HepG2 (cell line): ENCODE data around the gene LIN7A. TPM values are rescaled to one million over a fixed set of nuclear protein-coding genes. Genes with fewer than 3 reads are reported as not detected.
A peak's percentile ranks its signal among the peaks of the same experiment; 100 is the strongest.

Experiments used
- ATF3 ChIP-seq: sonication (generic); formaldehyde crosslinking; IDR thresholded peaks from 2 replicates; pipeline ENCODE4 v1.4.0; 2020; ENCODE audit warnings: missing genetic modification reagents
- ATF7 ChIP-seq, 2 experiments: fragments of 450-650 bp in 1 of 2; sonication (generic) in 1 of 2; formaldehyde crosslinking in 1 of 2; IDR thresholded peaks; 2 replicates each; pipeline versions ENCODE4 v1.4.0 to v1.6.1; 2016 to 2020; ENCODE audit warnings: antibody characterized with exemption in 1 of 2, mild to moderate bottlenecking in 1 of 2, missing genetic modification reagents in 1 of 2
- CAMTA2 ChIP-seq: sonication (generic); formaldehyde crosslinking; IDR thresholded peaks from 2 replicates; pipeline ENCODE4 v1.4.0; 2020; ENCODE audit warnings: mild to moderate bottlenecking, missing genetic modification reagents, borderline replicate concordance
- CENPT ChIP-seq: sonication (generic); formaldehyde crosslinking; IDR thresholded peaks from 2 replicates; pipeline ENCODE4 v1.8.0; 2022; ENCODE audit warnings: low read depth, mild to moderate bottlenecking, moderate library complexity, missing genetic modification reagents
- FOXK1 ChIP-seq: sonication (generic); formaldehyde crosslinking; IDR thresholded peaks from 2 replicates; pipeline ENCODE4 v1.4.0; 2020; ENCODE audit warnings: low read depth, missing genetic modification reagents, borderline replicate concordance
- HOXD1 ChIP-seq: sonication (generic); formaldehyde crosslinking; IDR thresholded peaks from 2 replicates; pipeline ENCODE4 v1.5.0; 2020; ENCODE audit warnings: missing genetic modification reagents
- KDM1A ChIP-seq: IDR thresholded peaks from 2 replicates; pipeline ENCODE4 v1.6.1; 2016; ENCODE audit warnings: missing compliant biosample characterization
- MBNL3 ChIP-seq: fragments of 250-450 bp; sonication (Bioruptor Pico); conservative IDR thresholded peaks from 2 replicates; pipeline ENCODE4 v1.8.0; 2022; ENCODE audit warnings: mild to moderate bottlenecking, inconsistent platforms
- NFAT5 ChIP-seq: sonication (generic); formaldehyde crosslinking; IDR thresholded peaks from 2 replicates; pipeline ENCODE4 v1.4.0; 2020; ENCODE audit warnings: missing genetic modification reagents
- PAWR ChIP-seq: sonication (generic); formaldehyde crosslinking; IDR thresholded peaks from 2 replicates; pipeline ENCODE4 v1.4.0; 2020; ENCODE audit warnings: missing genetic modification reagents, mild to moderate bottlenecking, borderline replicate concordance
- PITX1 ChIP-seq: sonication (generic); formaldehyde crosslinking; IDR thresholded peaks from 2 replicates; pipeline ENCODE4 v1.5.1; 2020; ENCODE audit warnings: mild to moderate bottlenecking, missing genetic modification reagents
- PLRG1 ChIP-seq: fragments of 450-650 bp; conservative IDR thresholded peaks from 2 replicates; pipeline ENCODE4 v1.6.1; 2016
- SNAI1 ChIP-seq: sonication (generic); formaldehyde crosslinking; IDR thresholded peaks from 2 replicates; pipeline ENCODE4 v1.5.0; 2020; ENCODE audit warnings: mild to moderate bottlenecking, missing genetic modification reagents, borderline replicate concordance
- SP140L ChIP-seq: sonication (generic); formaldehyde crosslinking; IDR thresholded peaks from 2 replicates; pipeline ENCODE4 v1.4.0; 2020; ENCODE audit warnings: missing genetic modification reagents, borderline replicate concordance
- SP2 ChIP-seq: sonication (generic); formaldehyde crosslinking; IDR thresholded peaks from 2 replicates; pipeline ENCODE4 v1.5.1; 2020; ENCODE audit warnings: mild to moderate bottlenecking, missing genetic modification reagents
- SP4 ChIP-seq: sonication (generic); formaldehyde crosslinking; IDR thresholded peaks from 2 replicates; pipeline ENCODE4 v1.8.1; 2023; ENCODE audit warnings: mild to moderate bottlenecking, missing genetic modification reagents
- XRCC5 ChIP-seq: fragments of 200-400 bp; formaldehyde crosslinking; optimal IDR thresholded peaks from 2 replicates; pipeline ENCODE3; 2017; ENCODE audit warnings: mild to moderate bottlenecking, low read length
- ZNF296 ChIP-seq: sonication (generic); formaldehyde crosslinking; conservative IDR thresholded peaks from 2 replicates; pipeline ENCODE4 v1.5.0; 2020; ENCODE audit warnings: mild to moderate bottlenecking, missing genetic modification reagents
- ZNF44 ChIP-seq: sonication (generic); formaldehyde crosslinking; IDR thresholded peaks from 2 replicates; pipeline ENCODE4 v1.5.1; 2020; ENCODE audit warnings: mild to moderate bottlenecking, missing genetic modification reagents
- ZNF468 ChIP-seq: sonication (generic); formaldehyde crosslinking; IDR thresholded peaks from 2 replicates; pipeline ENCODE4 v1.8.0; 2022; ENCODE audit warnings: mild to moderate bottlenecking, moderate library complexity, missing genetic modification reagents
- ZNF562 ChIP-seq: sonication (generic); formaldehyde crosslinking; IDR thresholded peaks from 2 replicates; pipeline ENCODE4 v1.8.0; 2022; ENCODE audit warnings: missing genetic modification reagents, borderline replicate concordance
- polyA plus RNA-seq, 8 experiments: library from polyadenylated mRNA; depleted of rRNA in 3 of 8; stranded (reverse) in 7 of 8; unstranded in 1 of 8; fragments of >200 nt; fragmentation: Illumina TruSeq in 4 of 8; extraction: Trizol in 4 of 8; gene quantifications; 2 replicates each; pipeline versions ENCODE4 v1.2.1 to v1.2.3, GENCODE V29; 2011 to 2016; ENCODE audit warnings: low read depth in 4 of 8, missing spikeins in 1 of 8, mixed read lengths in 1 of 8; ENCODE audit not compliant: insufficient read depth in 1 of 8
- total RNA-seq, 5 experiments: library from RNA; depleted of rRNA; stranded (reverse); fragments of >200 nt; fragmentation: Illumina TruSeq; extraction: Trizol; gene quantifications; 2 replicates each; pipeline ENCODE4 v1.2.3, GENCODE V29; 2016; ENCODE audit warnings: low read depth in 1 of 5
- TF ChIP-seq, protein P1 (sequence below): sonication (generic); formaldehyde crosslinking; IDR thresholded peaks from 2 replicates; pipeline ENCODE4 v1.5.1; 2020; ENCODE audit warnings: missing genetic modification reagents, mild to moderate bottlenecking, borderline replicate concordance
- TF ChIP-seq, protein P2 (sequence below): sonication (generic); formaldehyde crosslinking; conservative IDR thresholded peaks from 2 replicates; pipeline ENCODE4 v1.8.0; 2022; ENCODE audit warnings: low read depth, missing genetic modification reagents

The LIN7A gene
- total and polyA plus RNA-seq, 2 of the 13 experiments (the other 11 are each of a cell fraction or from before 2014, with no cell fraction given) = 18.5 to 19.2 TPM

DNA sequence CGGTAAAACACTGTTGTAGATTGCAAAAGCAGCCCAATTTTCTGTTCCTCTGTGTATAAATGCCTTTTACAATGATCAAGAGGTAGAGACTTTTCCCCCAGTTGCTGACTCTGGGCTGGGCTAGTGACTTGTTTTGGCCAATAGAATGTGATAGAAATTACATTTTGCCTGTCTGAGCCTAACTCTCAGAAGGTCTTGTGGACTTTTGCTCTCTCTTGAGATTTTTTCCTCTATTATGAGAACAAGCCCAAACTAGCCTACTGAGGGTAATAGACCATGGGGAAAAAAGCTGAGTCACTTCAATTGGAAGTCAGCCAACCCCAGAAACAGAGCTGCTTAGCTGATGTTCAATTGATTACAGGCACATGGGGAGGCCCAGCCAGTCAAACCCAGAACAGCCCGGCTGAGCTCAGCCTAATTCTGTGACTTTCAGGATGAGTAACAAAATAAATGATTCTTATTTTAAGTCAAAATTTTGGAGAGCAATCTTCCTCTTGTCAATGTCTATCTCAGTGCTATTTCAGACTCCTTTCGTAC, 159.7 kb downstream of the LIN7A start (continued):
- TF ChIP-seq, protein P1, sequence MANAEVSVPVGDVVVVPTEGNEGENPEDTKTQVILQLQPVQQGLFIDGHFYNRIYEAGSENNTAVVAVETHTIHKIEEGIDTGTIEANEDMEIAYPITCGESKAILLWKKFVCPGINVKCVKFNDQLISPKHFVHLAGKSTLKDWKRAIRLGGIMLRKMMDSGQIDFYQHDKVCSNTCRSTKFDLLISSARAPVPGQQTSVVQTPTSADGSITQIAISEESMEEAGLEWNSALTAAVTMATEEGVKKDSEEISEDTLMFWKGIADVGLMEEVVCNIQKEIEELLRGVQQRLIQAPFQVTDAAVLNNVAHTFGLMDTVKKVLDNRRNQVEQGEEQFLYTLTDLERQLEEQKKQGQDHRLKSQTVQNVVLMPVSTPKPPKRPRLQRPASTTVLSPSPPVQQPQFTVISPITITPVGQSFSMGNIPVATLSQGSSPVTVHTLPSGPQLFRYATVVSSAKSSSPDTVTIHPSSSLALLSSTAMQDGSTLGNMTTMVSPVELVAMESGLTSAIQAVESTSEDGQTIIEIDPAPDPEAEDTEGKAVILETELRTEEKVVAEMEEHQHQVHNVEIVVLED (CRISPR knock-in tag) = no peak
- TF ChIP-seq XRCC5 = no peak
- TF ChIP-seq MBNL3 (CRISPR knock-in tag) = no peak
- TF ChIP-seq CENPT (CRISPR knock-in tag) = no peak
- no peak for TF ChIP-seq SP140L
- TF ChIP-seq HOXD1 (CRISPR knock-in tag) = no peak
- no peak for TF ChIP-seq KDM1A (CRISPR knock-in tag)
- no peak for TF ChIP-seq ZNF296
- TF ChIP-seq PLRG1 = no peak
- peak; percentile 58; the same call in 1 of the 2 replicates for TF ChIP-seq PITX1 (CRISPR knock-in tag)
- TF ChIP-seq SNAI1 (CRISPR knock-in tag) = no peak
- TF ChIP-seq ZNF562 (CRISPR knock-in tag) = no peak
- no peak for TF ChIP-seq NFAT5
- TF ChIP-seq ATF3 (CRISPR knock-in tag) = no peak
- no peak for TF ChIP-seq CAMTA2 (CRISPR knock-in tag)
- TF ChIP-seq PAWR (CRISPR knock-in tag) = no peak
- TF ChIP-seq, protein P2, sequence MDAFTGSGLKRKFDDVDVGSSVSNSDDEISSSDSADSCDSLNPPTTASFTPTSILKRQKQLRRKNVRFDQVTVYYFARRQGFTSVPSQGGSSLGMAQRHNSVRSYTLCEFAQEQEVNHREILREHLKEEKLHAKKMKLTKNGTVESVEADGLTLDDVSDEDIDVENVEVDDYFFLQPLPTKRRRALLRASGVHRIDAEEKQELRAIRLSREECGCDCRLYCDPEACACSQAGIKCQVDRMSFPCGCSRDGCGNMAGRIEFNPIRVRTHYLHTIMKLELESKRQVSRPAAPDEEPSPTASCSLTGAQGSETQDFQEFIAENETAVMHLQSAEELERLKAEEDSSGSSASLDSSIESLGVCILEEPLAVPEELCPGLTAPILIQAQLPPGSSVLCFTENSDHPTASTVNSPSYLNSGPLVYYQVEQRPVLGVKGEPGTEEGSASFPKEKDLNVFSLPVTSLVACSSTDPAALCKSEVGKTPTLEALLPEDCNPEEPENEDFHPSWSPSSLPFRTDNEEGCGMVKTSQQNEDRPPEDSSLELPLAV (CRISPR knock-in tag) = no peak
- no peak for TF ChIP-seq FOXK1
- TF ChIP-seq ZNF468 (CRISPR knock-in tag) = no peak
- TF ChIP-seq ZNF44 = no peak
- no peak for TF ChIP-seq ATF7 (IDR thresholded peaks at IDR 0.05)
- no peak for TF ChIP-seq ATF7 (CRISPR knock-in tag; IDR thresholded peaks at IDR 0.05)
- TF ChIP-seq SP2 = no peak
- TF ChIP-seq SP4 (CRISPR knock-in tag) = no peak
